GM19239 (cell line): ENCODE results near the gene TBC1D2B.
"Not testable (repeated sequence)": the region's sequence is repeated elsewhere in the genome, so short reads cannot be mapped to it uniquely, and the experiment has no call there.

Experiments used
- DNase-seq: peaks from one replicate; pipeline ENCODE4 v3.0.0; 2011; ENCODE audit warnings: low spot score; ENCODE audit not compliant: insufficient read length
- FAIRE-seq: peaks from 2 replicates; lab custom pipeline; 2011; peaks lifted over from hg19 to GRCh38; lab: Jason Lieb, UNC

Gene TBC1D2B

DNA sequence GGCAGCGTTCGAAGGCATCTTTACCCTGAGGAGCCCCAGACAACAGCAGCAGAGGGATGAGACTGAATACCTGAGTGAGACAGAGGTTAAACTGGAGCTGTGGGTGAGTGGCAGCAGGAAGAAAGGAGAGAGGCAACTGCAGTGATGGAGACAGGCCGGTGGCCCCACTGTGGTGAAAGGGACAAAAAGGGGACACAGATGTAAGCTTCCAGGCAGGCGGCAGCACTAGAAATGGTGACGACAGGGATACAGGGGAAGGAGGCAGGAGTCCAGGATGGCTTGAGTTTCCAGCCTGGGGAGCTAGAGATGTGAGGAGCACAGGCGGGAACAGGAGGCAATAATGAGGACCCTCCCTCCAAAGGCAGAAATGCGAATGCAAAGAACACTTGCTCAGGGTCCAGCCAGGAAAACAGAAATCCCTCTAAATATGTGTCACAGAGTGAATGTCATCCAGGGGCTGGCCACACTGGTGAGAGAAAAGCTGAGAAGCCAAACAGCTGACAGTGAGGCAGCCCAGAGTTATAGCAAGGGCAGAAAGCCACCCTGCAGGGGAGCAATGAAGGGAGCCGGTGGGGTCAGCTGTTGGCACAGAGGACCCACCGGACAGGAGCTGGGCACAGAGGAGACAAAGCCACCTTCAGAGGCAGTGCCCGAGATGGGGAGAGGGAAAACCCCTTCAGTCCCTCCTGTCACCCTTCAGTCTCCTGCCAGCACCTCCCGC, 70.1 kb downstream of the TBC1D2B start:
- FAIRE-seq, result no peak
- DNase-seq, result no peak

DNA sequence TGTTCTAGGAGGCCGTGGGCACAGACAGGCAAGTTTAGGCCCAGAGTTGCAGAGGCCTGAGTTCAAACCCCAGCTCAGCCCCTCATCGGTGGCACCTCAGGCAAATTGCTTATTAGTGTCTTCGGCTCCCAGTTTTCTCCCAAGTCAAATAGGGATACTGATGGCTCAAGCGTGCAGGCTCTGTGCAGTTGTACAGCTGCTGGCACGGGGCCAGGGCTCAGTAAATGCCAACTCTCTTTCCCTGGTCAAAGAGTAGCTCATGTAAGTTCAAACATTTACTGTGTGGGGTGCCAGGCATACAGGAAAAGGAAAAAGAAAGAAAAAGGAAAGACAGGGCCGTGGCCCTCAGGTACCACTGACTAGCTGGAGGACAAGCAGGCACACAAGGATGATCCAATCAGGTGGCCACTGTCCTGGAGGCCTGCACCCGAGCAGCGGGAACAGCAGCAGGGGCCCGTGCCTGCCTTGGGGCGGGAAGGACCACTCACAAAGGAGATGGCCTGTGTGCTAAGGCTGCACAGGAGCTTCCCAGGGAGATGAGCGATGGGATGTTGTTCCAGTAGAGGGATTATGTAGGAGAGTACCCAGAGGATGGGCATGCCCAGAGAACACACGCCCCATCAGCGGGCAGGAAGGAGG, 70.8 kb downstream of the TBC1D2B start:
- FAIRE-seq (no peak), DNase-seq (no peak)

DNA sequence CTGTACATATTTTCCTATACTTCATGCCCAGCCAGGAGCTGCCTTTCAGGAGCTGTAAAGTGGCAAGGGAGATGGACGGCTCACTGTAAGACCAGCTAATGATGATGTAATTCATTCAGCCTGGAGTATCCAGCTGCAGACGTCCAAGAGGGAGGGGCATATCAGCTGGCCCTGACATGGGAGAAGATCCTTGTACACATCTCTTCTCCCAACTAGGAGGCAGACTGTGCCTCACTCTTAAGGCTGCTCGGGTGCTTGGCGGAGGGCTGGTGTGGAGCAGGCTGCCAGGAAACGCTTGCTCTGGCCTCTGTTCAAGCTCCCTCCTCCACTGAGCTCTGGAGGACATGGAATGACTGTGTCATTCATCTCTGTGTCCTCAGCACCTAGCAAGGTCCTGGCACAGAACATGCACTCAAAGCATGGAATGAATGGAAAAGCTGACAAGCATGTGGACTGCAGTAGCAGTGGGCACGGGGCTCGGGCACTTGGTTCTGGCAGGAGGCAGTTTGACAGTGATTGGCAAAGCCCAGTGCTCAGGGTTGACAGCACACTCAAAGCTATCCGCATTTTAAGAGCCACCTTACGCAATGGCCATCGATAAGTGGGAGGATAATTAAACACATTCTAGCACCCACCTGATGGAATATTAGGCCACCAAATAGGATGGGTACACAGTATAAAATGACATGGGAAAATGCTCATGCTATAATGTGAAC, 72.4 kb downstream of the TBC1D2B start:
- FAIRE-seq (no peak), DNase-seq (no peak)

DNA sequence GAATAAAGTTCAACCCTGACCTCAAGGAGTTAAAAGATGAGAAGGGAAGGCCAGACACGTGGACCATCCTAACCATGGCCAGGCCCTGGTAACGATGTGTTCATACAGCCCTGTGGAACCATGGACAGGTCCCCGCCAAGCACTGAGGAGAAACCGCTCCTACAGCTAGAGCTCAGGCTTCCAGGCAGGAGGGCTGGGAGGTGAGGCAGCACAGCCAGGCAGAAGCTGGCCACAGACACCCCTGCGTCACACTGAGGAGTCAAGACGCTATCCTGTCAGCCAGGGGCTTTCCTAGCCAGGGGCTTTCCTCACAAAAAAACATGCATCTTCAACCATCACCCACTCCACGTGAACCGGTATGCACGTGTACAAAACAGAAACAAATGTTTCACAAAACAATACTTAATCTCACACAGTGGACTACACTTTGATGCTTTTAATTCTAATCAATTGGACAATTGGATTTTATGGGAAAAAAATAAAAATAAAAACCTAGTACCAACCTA, 73.2 kb downstream of the TBC1D2B start:
- DNase-seq, result no peak

DNA sequence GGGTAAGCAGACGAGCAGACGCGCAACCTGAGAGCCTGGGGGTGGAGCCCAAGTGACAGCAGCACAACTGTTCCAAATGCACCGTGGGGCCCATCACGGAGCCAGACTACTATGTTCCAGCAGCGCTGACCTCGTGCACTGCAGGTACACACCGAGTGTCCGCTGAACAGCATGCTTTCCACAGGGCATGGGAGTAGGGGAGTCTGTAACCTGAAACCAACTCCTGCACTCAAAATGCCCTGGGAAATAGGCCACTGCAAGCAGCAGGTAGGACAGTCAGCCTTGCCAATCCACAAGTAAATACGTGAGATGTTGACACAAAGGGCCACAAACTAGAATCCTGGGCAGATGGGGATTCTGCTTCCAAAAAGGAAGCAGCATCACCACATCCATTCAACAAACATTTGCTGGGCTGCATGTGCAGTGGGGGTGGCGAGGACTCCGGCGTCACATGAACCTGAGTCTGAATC, 73.9 kb downstream of the TBC1D2B start:
- no peak for DNase-seq
- FAIRE-seq, result no peak

More for the DNA sequence above, 73.2 kb downstream of the TBC1D2B start:
- FAIRE-seq, result no peak

DNA sequence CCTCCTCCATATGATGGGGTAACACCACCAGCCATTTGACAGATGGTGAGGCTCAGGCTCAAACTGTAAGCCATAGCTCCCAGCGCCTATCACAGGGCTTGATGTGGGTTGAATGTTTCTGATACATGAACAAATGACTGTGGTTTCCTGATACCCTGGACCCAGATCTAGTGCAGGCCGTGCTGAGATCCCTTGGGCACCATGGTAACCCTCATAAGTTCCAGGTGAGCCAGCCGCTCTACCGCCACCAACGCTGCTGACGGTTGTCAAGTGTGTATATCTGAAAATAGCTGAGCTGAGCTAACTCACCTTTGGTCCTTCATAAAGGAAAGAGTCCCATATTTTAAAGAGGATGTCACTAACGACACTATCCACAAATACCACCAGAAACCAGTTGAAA, 74.5 kb downstream of the TBC1D2B start:
- FAIRE-seq (no peak), DNase-seq (no peak)

DNA sequence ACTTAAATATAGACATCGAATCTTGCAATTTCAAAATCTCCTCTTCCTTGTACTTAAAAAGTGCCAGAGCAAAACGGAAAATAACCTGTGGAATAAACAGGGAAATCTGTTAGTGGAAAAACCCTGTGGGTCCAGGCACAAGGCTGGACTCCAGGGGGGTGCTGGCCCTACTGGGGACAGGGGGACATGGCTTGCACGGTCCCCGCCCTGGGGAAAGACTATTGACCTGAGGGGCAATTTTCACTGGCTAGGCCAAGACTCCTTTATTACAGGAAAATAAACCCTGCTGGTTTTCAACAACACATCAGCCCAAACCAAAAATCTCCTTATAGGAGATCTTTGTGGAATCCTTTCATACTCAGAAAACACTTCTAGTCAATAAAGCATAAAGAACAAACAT, 75.9 kb downstream of the TBC1D2B start:
- FAIRE-seq (no peak), DNase-seq (no peak)

DNA sequence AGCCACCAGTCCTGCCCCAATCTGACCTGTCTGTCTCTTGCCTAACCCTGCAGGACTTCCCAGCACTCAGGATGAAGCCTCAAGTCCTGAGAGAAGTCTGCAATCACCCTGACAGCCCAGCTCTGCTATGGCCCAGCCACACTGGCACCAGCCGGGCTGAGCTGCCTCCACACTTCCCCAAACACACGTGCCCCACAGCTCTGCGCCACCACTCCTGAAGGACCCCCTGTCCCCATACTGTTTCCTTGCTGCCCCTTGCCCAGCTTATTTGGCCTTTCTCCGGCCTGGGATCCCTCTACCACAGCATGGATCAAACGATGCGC, 76.6 kb downstream of the TBC1D2B start:
- DNase-seq, result no peak
- FAIRE-seq, result no peak

DNA sequence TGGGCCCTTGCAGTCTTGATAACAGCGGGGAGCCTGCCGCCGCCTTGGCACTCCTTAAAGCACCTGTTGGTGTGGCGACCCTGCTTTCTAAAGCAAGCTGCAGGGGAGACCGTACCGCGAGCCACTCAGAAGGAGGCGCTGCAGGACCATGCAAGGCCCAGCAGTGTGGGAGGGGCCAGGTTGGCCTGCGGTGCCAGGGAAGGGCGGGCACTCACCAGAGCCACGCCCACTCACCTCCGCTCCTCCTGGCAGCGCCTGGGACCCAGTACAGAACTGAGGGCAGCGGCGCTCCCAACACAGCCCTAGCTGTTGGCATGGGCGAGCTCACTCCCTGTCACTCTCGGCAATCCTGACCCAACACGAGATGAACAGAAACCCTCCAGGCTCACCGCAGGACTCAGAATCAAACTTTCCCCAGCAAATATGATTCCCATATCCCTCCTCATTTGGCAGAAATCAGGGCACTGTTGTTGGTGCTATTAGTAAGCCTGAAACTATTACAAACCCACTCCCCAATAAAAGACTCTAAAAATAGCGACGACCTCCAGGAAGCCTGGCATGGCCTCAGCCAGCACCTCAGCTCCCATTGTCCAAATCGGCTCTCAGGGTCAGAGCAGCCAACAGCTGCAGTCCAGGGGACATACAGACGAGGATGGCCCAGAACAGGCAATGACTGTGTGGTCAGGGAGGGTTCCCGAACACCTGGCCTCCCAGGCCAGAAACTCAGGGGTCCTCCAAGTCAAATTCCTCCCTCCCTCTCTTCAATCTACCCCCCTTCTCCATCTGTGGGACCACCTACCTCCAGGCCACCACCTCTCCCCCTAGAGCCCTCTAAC, 77.2 kb downstream of the TBC1D2B start:
- FAIRE-seq, result peak; percentile 78

DNA sequence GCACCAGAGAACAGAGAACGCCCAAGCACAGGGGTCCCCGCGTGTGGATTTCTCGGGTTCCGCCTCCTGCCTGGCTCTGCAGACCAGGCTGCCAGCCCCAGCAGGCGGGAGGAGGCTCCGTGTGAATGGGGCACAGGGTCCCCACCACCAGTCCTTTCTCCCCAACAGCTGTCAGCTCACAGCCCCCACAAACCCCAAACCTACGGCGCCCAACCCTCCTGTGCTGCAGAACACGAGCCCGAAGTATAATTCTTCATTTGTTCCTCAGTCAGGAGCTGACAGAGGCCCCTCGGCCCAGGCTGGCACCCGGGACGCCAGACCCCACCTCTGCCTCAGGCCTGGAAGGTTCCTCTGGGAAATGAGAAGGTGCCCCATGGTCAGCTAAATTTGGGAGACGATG, 78.0 kb downstream of the TBC1D2B start:
- DNase-seq (no peak), FAIRE-seq (no peak)

More for the DNA sequence above, 77.2 kb downstream of the TBC1D2B start:
- DNase-seq, result peak; percentile 53

DNA sequence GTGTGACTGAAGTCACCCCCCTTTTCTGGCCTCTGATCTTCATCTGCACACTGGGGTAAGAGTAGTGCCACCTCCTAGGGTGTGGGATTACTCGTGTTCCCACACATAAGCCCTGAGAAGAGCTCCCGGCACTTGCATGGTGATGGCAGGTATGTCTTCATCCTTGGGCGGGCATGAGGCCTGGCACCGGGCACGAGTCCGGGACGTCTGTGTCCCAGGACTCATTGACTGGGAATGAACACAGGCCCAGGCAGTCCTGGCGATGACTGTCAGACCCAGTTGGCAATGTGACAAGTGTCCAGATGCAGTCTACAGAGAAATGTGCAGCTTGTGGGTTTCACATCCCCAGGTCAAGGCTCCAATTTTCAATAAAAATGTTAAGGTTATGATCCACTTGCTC, 78.9 kb downstream of the TBC1D2B start:
- no peak for DNase-seq
- no peak for FAIRE-seq

DNA sequence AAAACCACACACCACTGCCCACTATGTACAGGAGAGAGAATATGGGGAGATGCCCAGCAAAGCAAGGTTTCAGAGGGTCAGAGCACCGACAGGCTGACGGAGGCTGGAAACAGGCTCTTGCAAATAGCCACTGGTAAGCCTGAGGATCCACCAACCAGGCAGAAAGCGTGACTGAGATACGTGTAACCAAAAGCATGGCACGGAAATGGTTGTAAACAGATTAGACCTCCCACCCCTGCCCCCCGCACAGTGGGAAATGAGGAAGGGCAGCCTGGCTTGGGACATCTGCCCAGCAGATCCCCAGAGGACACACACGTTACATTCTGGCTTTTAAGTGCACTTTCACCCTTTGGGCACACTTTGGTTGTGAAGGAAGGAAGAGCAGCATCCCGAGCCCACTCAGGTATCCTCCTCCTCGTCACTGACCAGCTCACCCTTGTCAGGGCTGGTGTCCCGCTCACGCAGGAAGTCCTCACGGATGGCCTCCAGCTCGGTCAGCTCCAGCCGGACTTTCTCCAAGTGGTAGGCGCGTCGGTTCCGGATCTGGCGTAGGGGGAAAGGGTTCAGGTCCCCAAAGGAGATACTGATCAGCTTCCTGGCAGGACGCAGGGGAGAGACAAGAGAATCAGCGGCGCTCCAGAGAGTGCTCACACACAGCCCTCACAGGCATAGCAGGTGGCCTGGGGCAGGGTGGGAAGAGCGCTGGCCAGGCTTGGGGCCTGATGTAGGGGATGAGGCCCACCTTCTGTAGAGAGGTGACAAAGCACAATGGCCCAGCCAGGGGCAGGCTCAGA, 79.6 kb downstream of the TBC1D2B start:
- FAIRE-seq, DNase-seq: not testable (repeated sequence)

DNA sequence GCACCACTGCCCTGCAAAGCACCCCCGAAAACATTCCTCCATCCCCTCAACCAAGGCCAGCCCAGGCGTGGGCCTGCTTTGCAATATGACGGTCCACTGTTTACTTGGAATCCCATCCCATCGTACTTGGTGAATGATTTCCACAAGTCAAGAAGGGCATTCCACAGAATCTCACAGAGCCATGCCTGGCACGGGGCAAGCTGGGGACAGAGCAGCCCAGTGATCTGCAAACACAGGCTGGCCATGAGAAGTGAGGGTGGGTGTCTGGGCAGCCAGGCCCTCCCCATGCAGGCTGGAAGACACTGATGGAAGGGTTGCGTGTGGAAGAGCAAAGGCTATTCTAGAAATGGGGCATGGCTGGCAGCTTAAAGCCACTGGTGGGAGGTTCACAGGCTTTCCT, 80.3 kb downstream of the TBC1D2B start:
- not testable (repeated sequence) for FAIRE-seq, DNase-seq

DNA sequence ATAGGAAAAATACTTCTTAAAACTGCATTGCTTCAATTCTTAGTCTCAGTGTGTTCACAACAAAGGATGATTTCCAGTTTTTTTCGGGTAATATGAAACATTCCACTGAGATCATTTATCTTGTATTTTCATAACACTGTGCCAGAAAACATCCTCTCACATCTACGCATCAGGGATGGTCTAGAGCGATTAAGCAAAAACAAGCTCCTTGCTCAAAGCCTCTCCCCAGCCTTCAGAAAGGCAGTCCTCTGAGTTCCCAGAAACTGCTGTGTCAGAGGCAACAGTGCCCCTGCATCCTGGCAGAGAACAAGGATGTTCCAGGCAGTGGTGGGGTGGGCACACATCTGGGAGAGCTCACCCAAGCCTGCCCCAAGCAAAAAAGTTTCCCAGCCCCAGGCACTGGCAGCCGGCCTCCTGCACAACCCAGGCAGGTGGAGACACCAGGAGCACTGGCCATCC, 80.8 kb downstream of the TBC1D2B start:
- DNase-seq, FAIRE-seq: not testable (repeated sequence)

DNA sequence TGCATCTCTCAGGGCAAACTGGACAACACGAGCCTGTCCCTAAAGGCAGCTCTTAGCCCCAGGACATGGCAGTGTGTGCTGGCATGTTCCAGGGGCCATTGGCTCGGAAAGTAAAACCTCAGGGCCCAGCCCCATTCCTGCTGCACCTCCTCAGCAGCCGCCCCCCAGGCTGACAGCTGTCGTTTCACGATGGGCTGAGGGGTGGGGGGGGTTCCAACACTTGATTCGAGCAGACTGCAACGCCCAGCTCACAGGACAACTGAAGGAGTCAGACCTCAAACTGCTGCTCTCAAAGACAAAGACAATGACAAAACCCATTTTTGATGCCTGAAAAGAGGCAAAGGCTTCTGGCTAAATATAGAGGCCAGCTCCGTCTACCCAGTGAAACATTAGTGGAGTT, 81.3 kb downstream of the TBC1D2B start:
- FAIRE-seq, DNase-seq: not testable (repeated sequence)

DNA sequence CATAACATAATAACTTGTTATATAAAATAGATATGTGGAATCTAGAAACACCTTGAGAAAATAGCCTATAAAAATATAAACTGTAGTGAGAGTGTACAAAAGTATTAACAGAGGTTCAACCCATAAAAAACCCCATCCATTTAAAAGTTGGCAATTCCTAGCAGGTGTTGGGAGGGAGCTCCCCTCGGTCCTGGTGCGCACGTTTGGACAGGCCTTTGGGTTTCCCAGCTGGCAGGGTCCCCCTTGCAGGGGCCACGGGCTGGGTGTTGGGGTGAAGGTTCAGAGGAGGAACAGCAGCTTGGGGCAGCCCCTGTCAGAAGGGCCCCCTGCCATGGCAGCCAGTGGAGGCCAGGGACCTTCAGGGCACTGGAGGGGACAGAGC, 82.0 kb downstream of the TBC1D2B start:
- not testable (repeated sequence) for DNase-seq, FAIRE-seq

DNA sequence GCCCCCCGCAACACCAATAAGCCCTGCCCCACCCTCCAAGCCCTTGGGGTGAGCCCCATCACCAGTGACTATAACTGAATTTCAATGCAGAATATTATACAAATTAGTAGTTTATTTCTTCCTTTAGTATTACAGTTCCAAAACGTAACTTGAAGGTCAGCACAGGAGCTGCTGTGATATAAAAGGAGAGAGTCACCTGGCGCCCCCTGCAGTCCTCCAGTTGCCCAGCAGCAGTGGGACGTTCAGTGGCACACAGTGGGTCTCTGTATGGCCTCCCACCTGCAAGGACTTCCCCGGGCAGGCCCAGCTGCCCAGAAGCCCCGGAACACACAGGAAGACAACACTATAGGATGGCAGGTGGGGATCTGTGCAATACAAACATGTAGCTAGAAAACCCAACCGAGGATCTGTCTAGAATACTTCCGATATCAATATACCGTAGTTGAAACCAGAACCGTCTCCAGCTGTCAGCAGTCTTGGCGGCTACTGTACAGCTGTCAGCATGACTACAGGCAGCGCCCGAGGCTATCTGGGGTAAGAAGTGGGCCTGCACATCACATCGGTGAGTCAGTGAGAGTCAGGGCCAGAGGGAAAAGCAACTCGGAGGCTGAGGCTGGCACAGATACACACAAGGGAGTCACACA, 82.5 kb downstream of the TBC1D2B start:
- not testable (repeated sequence) for FAIRE-seq, DNase-seq

DNA sequence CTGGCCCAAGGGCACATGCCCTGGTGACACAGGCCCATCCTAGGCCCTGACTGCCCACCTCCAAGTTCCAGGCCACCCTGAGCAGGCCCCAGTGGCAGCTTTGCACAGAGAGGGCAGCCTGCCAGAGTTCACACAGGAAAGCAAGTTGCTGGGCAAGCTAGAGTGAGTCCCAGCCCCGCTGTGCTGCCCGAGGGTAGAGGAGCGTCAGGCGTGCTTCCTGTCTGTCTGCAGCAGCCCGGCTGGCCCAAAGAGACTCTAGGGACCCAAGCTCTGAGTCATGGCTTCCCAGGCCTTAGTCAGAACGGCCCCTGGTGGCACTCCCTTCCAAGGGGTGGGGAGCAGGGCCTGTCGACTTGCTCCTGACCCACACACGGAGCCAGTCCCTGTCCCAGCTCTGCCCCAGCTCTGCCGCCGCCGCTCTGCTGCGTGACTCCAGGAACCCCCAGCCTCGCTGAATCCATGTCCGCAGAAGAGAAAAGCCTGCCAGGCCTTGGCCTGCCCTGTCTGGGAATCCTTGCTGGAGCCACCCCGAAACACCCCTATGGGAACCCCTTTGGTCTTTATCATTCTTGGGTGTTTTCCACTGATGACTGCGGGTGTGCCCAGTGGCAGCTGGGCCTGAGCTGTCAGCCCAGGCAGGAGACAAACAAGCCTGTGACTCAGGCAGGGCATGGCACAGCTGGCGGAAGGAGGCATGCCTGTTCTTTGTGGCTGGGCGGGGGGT, 83.4 kb downstream of the TBC1D2B start:
- DNase-seq (peak; percentile 57), FAIRE-seq (peak; percentile 98)
